Smooth muscle cell of the brain vasculature (primary cell): ENCODE results near the gene DARS1.

Source experiments
- DNase-seq: peaks from one replicate; pipeline ENCODE4 v3.0.0-alpha.2; 2012; ENCODE audit warnings: low read depth, low spot score

The DARS1 gene

GRCh38 chr2:136016427-136016826 is 31.0 kb upstream of the DARS1 start:
- no peak for DNase-seq

- DNase-seq: no peak
Observed at GRCh38 chr2:136015699-136016098, 30.3 kb upstream of the DARS1 start.

- DNase-seq: no peak
Observed at GRCh38 chr2:136014411-136014810, 29.0 kb upstream of the DARS1 start.

- no peak for DNase-seq
Observed at GRCh38 chr2:136013955-136014354, 28.5 kb upstream of the DARS1 start.

- DNase-seq: no peak
Observed at GRCh38 chr2:136013136-136013685, 27.8 kb upstream of the DARS1 start.

- no peak for DNase-seq
Observed at GRCh38 chr2:136012315-136012714, 26.9 kb upstream of the DARS1 start.

GRCh38 chr2:136010126-136010525 is 24.7 kb upstream of the DARS1 start:
- no peak for DNase-seq

GRCh38 chr2:136008205-136008865 is 22.9 kb upstream of the DARS1 start:
- no peak for DNase-seq

GRCh38 chr2:136006658-136007057 is 21.2 kb upstream of the DARS1 start:
- no peak for DNase-seq

- DNase-seq: no peak
Observed at GRCh38 chr2:136005462-136006196, 20.2 kb upstream of the DARS1 start.

GRCh38 chr2:136004965-136005364 is 19.5 kb upstream of the DARS1 start:
- DNase-seq: no peak

- DNase-seq: no peak
Observed at GRCh38 chr2:136001131-136001530, 15.7 kb upstream of the DARS1 start.

- no peak for DNase-seq
Observed at GRCh38 chr2:136000502-136000901, 15.1 kb upstream of the DARS1 start.

GRCh38 chr2:135999899-136000298 is 14.5 kb upstream of the DARS1 start:
- DNase-seq: no peak

GRCh38 chr2:135998879-135999278 is 13.5 kb upstream of the DARS1 start:
- no peak for DNase-seq

- no peak for DNase-seq
Observed at GRCh38 chr2:135997380-135997779, 12.0 kb upstream of the DARS1 start.

- no peak for DNase-seq
Observed at GRCh38 chr2:135996304-135996703, 10.9 kb upstream of the DARS1 start.

- no peak for DNase-seq
Observed at GRCh38 chr2:135994281-135994680, 8.9 kb upstream of the DARS1 start.

- no peak for DNase-seq
Observed at GRCh38 chr2:135993421-135993820, 8.0 kb upstream of the DARS1 start.

- no peak for DNase-seq
Observed at GRCh38 chr2:135991861-135992260, 6.4 kb upstream of the DARS1 start.

- no peak for DNase-seq
Observed at GRCh38 chr2:135987441-135987840, 2.0 kb upstream of the DARS1 start.

GRCh38 chr2:135986507-135986906 is 1.1 kb upstream of the DARS1 start:
- DNase-seq: no peak

GRCh38 chr2:135985826-135986393 is 484 bp upstream of the DARS1 start:
- DNase-seq: no peak
